Measurements from ENCODE around the gene KLF11.

- no peak for TF ChIP-seq POLR2AphosphoS5 (IDR thresholded peaks at IDR 0.05)
- TF ChIP-seq CTCF (IDR thresholded peaks at IDR 0.05 in 8 of 11, conservative IDR thresholded peaks at IDR 0.05 in 3 of 11): no peak
- no peak for TF ChIP-seq POLR2A (IDR thresholded peaks at IDR 0.05)
Observed at GRCh38 chr2:10096641-10097040, 53.3 kb downstream of the KLF11 start.
